HG03520 (cell line): ENCODE measurements around the gene ABHD16A.

Experiments used
- ATAC-seq: cut with Tn5 transposase; IDR thresholded peaks from one replicate; pipeline ENCODE4 v1.9.1; 2021; ENCODE audit warnings: mild to moderate bottlenecking, moderate library complexity; ENCODE audit not compliant: unreplicated experiment

ABHD16A gene

GRCh38 chr6:31690231-31691077, 12.7 kb downstream of the ABHD16A start:
- no peak for ATAC-seq

GRCh38 chr6:31689249-31690110, 13.6 kb downstream of the ABHD16A start:
- no peak for ATAC-seq

GRCh38 chr6:31687860-31688693, 15.0 kb downstream of the ABHD16A start:
- no peak for ATAC-seq

GRCh38 chr6:31687321-31687720, 15.8 kb downstream of the ABHD16A start:
- no peak for ATAC-seq

GRCh38 chr6:31686483-31686882, 16.6 kb downstream of the ABHD16A start:
- no peak for ATAC-seq

GRCh38 chr6:31683591-31683990, 19.5 kb downstream of the ABHD16A start:
- no peak for ATAC-seq

- ATAC-seq: no peak
These were observed 21.9 kb downstream of the ABHD16A start for GRCh38 chr6:31681135-31681671.

- ATAC-seq: no peak
These were observed 22.6 kb downstream of the ABHD16A start, which contains the start of gene LY6G5C for GRCh38 chr6:31680226-31681134. TSS of gene LY6G5C (minus strand) at chr6:31681067. CDS start at chr6:31680373, 694 bp downstream.

- ATAC-seq: no peak
These were observed 25.2 kb downstream of the ABHD16A start for GRCh38 chr6:31677955-31678354.

- no peak for ATAC-seq
These were observed 26.2 kb downstream of the ABHD16A start for GRCh38 chr6:31676904-31677303.

- no peak for ATAC-seq
These were observed 26.7 kb downstream of the ABHD16A start for GRCh38 chr6:31676322-31676903.

- no peak for ATAC-seq
These were observed 33.4 kb downstream of the ABHD16A start, which contains the start of gene LY6G5B for GRCh38 chr6:31669676-31670075. TSS of gene LY6G5B (plus strand) at chr6:31669976. CDS start at chr6:31670951, 975 bp downstream.

- no peak for ATAC-seq
These were observed 36.7 kb downstream of the ABHD16A start for GRCh38 chr6:31666337-31666965.

GRCh38 chr6:31665501-31666336, 37.4 kb downstream of the ABHD16A start, which contains the start of gene CSNK2B:
TSS of gene CSNK2B (plus strand) at chr6:31666080. CDS start at chr6:31666832, 752 bp downstream.
- ATAC-seq: peak; percentile 72

GRCh38 chr6:31664790-31665500, 38.2 kb downstream of the ABHD16A start, which contains the start of gene GPANK1:
TSS of gene GPANK1 (minus strand) at chr6:31664997. CDS start at chr6:31664478, 519 bp downstream.
- peak; percentile 28 for ATAC-seq

- ATAC-seq: no peak
These were observed 38.9 kb downstream of the ABHD16A start for GRCh38 chr6:31663961-31664789.
